Progenitor cell of endocrine pancreas (in vitro differentiated cells): ENCODE data around the gene CDH2. TPM values are rescaled to one million over a fixed set of nuclear protein-coding genes. Genes with fewer than 3 reads are reported as not detected.

ENCODE experiments used
- DNase-seq: peaks from one replicate; pipeline ENCODE4 v3.0.0; 2021; ENCODE audit warnings: low spot score; ENCODE audit not compliant: unreplicated experiment
- H3K27ac Mint-ChIP-seq: 2 replicates; pipeline ENCODE4 v1.8.0; 2021; ENCODE audit warnings: mild to moderate bottlenecking, moderate library complexity, mixed read lengths
- H3K27me3 Mint-ChIP-seq: 2 replicates; pipeline ENCODE4 v1.8.0; 2021; ENCODE audit warnings: mixed read lengths
- H3K36me3 Mint-ChIP-seq: 2 replicates; pipeline ENCODE4 v1.8.0; 2022; ENCODE audit warnings: mixed read lengths; ENCODE audit not compliant: insufficient read depth
- H3K4me1 Mint-ChIP-seq: 2 replicates; pipeline ENCODE4 v1.8.0; 2021; ENCODE audit warnings: low read depth, mixed read lengths
- H3K4me3 Mint-ChIP-seq: 2 replicates; pipeline ENCODE4 v1.8.0; 2021; ENCODE audit warnings: low read depth, mild to moderate bottlenecking, moderate library complexity, mixed read lengths
- H3K9me3 Mint-ChIP-seq: 2 replicates; pipeline ENCODE4 v1.8.0; 2021; ENCODE audit warnings: low read depth, mixed read lengths
- total RNA-seq: library from RNA; stranded (reverse); gene quantifications from 2 replicates; pipeline ENCODE4 v1.2.1, GENCODE V29; 2021
- TF ChIP-seq, protein P1 (sequence below): fragments of 200-600 bp; sonication (generic); IDR thresholded peaks from one replicate; pipeline ENCODE4 v1.5.0; 2021; ENCODE audit warnings: antibody characterized with exemption, mild to moderate bottlenecking; ENCODE audit not compliant: unreplicated experiment

CDH2 gene
- total RNA-seq, 1 donor from 2014 or later: 197 TPM

- Mint-ChIP-seq H3K9me3 (no peaks in the 10 kb centered on the region), H3K4me1 (no peaks in the 10 kb centered on the region), H3K27me3 (no peaks in the 10 kb centered on the region), H3K36me3 (no peaks in the 10 kb centered on the region), H3K4me3 (no peak overlapping the region), H3K27ac (no peak overlapping the region)
- no peak for DNase-seq
- TF ChIP-seq, protein P1, sequence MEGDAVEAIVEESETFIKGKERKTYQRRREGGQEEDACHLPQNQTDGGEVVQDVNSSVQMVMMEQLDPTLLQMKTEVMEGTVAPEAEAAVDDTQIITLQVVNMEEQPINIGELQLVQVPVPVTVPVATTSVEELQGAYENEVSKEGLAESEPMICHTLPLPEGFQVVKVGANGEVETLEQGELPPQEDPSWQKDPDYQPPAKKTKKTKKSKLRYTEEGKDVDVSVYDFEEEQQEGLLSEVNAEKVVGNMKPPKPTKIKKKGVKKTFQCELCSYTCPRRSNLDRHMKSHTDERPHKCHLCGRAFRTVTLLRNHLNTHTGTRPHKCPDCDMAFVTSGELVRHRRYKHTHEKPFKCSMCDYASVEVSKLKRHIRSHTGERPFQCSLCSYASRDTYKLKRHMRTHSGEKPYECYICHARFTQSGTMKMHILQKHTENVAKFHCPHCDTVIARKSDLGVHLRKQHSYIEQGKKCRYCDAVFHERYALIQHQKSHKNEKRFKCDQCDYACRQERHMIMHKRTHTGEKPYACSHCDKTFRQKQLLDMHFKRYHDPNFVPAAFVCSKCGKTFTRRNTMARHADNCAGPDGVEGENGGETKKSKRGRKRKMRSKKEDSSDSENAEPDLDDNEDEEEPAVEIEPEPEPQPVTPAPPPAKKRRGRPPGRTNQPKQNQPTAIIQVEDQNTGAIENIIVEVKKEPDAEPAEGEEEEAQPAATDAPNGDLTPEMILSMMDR: no peak
Observed at GRCh38 chr18:28201056-28201455, 24.1 kb upstream of the CDH2 start.

GRCh38 chr18:28198620-28199019, 21.7 kb upstream of the CDH2 start:
- DNase-seq: no peak
- Mint-ChIP-seq H3K9me3 (no peaks in the 10 kb centered on the region), H3K4me3 (no peak overlapping the region), H3K27me3 (no peaks in the 10 kb centered on the region), H3K27ac (no peak overlapping the region), H3K4me1 (no peaks in the 10 kb centered on the region), H3K36me3 (no peaks in the 10 kb centered on the region)
- TF ChIP-seq, protein P1: no peak

DNA sequence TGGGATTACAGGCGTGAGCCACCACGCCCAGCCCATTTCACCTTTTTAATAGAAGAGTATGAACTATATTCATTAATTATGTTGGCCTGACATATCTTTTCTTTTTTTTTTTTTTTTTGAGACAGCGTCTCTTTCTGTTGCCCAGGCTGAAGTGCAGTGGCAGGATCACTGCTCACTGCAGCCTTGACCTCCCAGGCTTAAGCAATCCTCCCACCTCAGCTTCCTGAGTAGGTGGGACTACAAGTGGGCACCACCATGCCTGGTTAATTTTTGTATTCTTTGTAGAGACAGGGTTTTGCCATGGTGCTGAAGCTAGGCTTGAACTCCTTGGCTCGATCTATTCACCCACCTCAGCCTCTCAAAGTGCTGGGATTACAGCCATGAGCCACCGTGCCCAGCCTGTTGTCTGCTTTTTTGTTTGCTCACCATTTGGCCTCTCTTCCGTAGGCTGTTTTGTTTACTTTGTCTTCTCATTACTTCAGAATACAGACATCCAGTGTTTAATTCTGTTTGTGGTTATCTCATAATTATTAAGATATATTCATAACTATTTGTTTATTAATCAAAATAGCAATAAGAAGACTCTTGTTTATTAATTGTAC, 16.3 kb upstream of the CDH2 start:
- Mint-ChIP-seq H3K27ac (no peak overlapping the region), H3K27me3 (no peaks in the 10 kb centered on the region), H3K4me3 (no peak overlapping the region), H3K4me1 (no peaks in the 10 kb centered on the region), H3K36me3 (no peaks in the 10 kb centered on the region), H3K9me3 (peaks cover 4% of the 10 kb centered on the region)
- TF ChIP-seq, protein P1: no peak
- DNase-seq: no peak

DNA sequence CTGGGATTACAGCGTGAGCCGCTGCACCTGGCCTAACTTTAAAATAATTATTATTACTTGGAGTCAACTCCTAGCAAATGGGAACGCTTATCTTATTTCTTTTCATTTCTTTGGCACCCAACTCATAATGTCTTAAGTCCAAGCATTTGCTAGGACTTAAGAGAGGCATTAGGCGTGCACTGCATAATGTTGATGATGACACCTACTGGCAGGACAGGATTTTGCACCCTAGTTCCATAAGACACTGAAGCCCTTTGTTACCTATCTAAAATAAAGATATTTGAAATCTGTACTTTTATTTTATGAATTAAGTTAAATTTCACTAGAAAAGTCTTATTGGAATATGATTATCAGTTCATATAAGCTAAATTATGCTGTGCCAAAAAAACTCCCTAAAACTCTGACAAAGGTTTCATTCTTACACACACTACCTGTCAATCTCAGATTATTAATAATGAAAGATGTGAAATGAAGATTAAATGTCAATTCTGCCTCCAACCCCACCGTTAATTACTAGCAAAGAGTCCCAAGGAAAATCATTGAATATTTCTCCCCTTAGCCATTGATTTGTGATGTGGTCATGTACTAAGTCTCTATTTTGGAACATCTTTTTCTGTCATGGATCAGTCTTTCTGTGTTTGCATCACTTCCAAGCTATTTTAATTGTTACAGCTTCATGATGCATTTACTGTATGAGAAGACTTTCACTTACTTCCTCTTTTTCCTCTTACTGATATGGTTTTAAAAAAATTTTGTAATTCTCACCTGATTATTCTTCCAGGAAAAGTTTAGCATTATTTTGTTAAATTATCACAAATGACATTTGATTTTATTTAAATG, 12.7 kb upstream of the CDH2 start:
- Mint-ChIP-seq H3K36me3 (no peaks in the 10 kb centered on the region), H3K27me3 (no peaks in the 10 kb centered on the region), H3K4me3 (no peak overlapping the region), H3K4me1 (no peaks in the 10 kb centered on the region), H3K9me3 (peaks cover 4% of the 10 kb centered on the region), H3K27ac (no peak overlapping the region)
- TF ChIP-seq, protein P1: peak; percentile 53
- DNase-seq: no peak

GRCh38 chr18:28185121-28185520, 8.2 kb upstream of the CDH2 start:
- Mint-ChIP-seq H3K27ac (no peak overlapping the region), H3K9me3 (peaks cover 4% of the 10 kb centered on the region), H3K4me1 (no peaks in the 10 kb centered on the region), H3K27me3 (no peaks in the 10 kb centered on the region), H3K36me3 (no peaks in the 10 kb centered on the region), H3K4me3 (no peak overlapping the region)
- TF ChIP-seq, protein P1: no peak
- no peak for DNase-seq
